ENCODE results near the gene NPLOC4. TPM values are rescaled to one million over a fixed set of nuclear protein-coding genes. Genes with fewer than 3 reads are reported as not detected.

Gene NPLOC4
- total and polyA plus RNA-seq, 9 of the 15 experiments (the other 6 are each of a cell fraction or from before 2014, with no cell fraction given) = 1.5 to 116 (median 64.5) TPM

DNA sequence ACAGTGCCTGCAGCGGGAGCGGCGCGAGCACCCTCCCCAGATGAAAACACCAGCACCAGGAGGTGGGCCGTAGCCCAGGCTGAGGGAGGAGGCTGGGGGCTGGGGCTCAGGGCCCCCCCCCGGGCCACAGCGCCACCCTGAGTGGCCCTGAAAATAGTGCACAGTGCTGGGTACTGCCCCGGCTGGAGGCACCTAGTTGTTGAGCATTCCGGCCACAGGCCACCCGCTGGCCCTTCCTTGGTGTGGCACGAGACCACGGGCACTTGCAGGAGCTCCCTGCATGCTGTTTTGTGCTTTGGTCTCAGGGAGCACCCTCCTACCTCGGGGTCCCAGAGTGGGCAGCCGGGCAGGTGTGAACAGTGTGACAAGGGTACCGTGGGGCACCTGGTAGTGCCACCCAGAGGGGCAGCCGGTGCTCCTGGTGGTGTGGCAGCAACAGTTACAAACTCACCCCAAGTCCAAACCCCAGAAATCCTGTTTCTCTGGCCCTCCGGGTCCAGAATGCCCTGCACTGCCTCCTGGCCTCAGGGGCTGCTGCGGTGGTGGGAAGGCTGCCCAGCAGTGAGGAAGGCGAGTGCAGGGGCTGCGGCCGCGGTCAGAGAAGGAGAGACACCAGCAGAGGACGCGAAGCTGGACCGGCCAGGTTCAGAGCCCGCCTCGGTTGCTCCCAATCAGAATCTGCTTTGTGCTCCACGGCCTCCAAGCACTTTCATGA, 96.8 kb downstream of the NPLOC4 start:
- in situ Hi-C loops (cut with MboI) = no loop called here
- 89% methylated on average over 17 of the region's 28 CpGs for WGBS (ENCODE audit: insufficient coverage, low coverage, missing lambda C conversion rate)
- Histone ChIP-seq H3K79me2 (ENCODE audit: control insufficient read depth, insufficient read depth, low read length) (no peaks in the 10 kb centered on the region), H2AFZ (ENCODE audit: low read depth, low read length) (no peak overlapping the region), H3K9ac (ENCODE audit: insufficient read depth in 1 of 2, low read depth in 2 of 2, low read length in 2 of 2) (no peak overlapping the region; a peak in 1 of 4 replicates), H3K27ac (ENCODE audit: extremely low read depth, low read depth, low read length) (no peak overlapping the region), H3K4me1 (replicated peaks in 1 of 2; ENCODE audit: control insufficient read depth in 2 of 2, insufficient read depth in 2 of 2, low read length in 2 of 2) (peaks cover 0 to 54% of the 10 kb centered on the region in 2 experiments; a peak in 2 of 5 replicates), H4K20me1 (replicated peaks; ENCODE audit: control insufficient read depth, insufficient read depth, low read length) (peaks cover 13% of the 10 kb centered on the region; the same call in 1 of the 2 replicates), H3K4me3 (no peak overlapping the region), H3K4me2 (ENCODE audit: insufficient read depth, low read length) (no peak overlapping the region), H3K36me3 (ENCODE audit: control insufficient read depth, insufficient read depth, low read length) (peaks cover 53% of the 10 kb centered on the region; the same call in 2 of the 3 replicates), H3K9me1 (ENCODE audit: control insufficient read depth, insufficient read depth, low read length) (peaks cover 4% of the 10 kb centered on the region), H3K27me3 (ENCODE audit: control insufficient read depth in 2 of 2, insufficient read depth in 2 of 2, low read length in 2 of 2) (no peaks in the 10 kb centered on the region), H3K9me3 (replicated peaks; ENCODE audit: control insufficient read depth, insufficient read depth, low read depth, low read length) (no peaks in the 10 kb centered on the region)
- BruUV-seq (replicated peaks) = TSS peak; percentile 34
- 0 out of 2 replicates have a peak, but pooled peaks have one; percentile 21 for TF ChIP-seq RBM14 (IDR thresholded peaks at IDR 0.05; ENCODE audit: borderline replicate concordance, insufficient read depth, low read depth, low read length)
- no peak for TF ChIP-seq ETV1 (tag; conservative IDR thresholded peaks at IDR 0.05; ENCODE audit: low read depth)
- DNase-seq (ENCODE audit: extremely low read depth in 1 of 4, low spot score in 3 of 4) = no peak
- FAIRE-seq = no peak
- ChIA-PET CTCF (ENCODE audit: low intra/inter-chr PET ratio) (no interaction called here), POLR2A (interaction anchor here (0.6 to 4.0 kb wide), 2 partner anchors 12 to 146 kb away, joined by 3 to 26 read pairs; partner anchors contain the start of gene FAAP100)
- no peak for ATAC-seq
- intact Hi-C loops (cut with micrococcal nuclease) = no loop called here

DNA sequence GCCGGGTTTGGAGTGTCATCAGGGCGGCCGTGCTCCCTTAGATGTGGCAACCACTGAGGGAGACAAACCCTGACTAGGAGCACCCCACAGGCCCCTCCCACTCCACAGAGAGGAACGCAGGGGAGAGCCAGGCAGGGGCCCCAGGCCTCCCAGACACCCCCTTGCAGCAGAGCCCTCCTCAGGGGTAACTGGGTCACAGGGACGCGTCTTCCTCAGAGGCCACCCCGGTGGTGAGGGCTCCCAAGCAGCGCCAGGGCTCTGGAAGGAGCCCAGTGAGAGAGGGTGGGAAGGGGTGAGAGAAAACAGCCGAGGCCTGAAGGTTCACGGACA, 97.4 kb downstream of the NPLOC4 start:
- Histone ChIP-seq H2AFZ (ENCODE audit: low read depth, low read length) (no peak overlapping the region), H3K27me3 (ENCODE audit: control insufficient read depth in 2 of 2, insufficient read depth in 2 of 2, low read length in 2 of 2) (no peaks in the 10 kb centered on the region), H3K4me3 (no peak overlapping the region), H3K9ac (ENCODE audit: insufficient read depth in 1 of 2, low read depth in 2 of 2, low read length in 2 of 2) (no peak overlapping the region; a peak in 2 of 4 replicates), H3K4me1 (replicated peaks in 1 of 2; ENCODE audit: control insufficient read depth in 2 of 2, insufficient read depth in 2 of 2, low read length in 2 of 2) (peaks cover 0 to 54% of the 10 kb centered on the region in 2 experiments; a peak in 2 of 5 replicates), H3K27ac (ENCODE audit: extremely low read depth, low read depth, low read length) (no peak overlapping the region), H3K9me1 (ENCODE audit: control insufficient read depth, insufficient read depth, low read length) (peaks cover 4% of the 10 kb centered on the region), H4K20me1 (replicated peaks; ENCODE audit: control insufficient read depth, insufficient read depth, low read length) (peaks cover 13% of the 10 kb centered on the region; the same call in 1 of the 2 replicates), H3K4me2 (ENCODE audit: insufficient read depth, low read length) (no peak overlapping the region), H3K9me3 (replicated peaks; ENCODE audit: control insufficient read depth, insufficient read depth, low read depth, low read length) (no peaks in the 10 kb centered on the region), H3K79me2 (ENCODE audit: control insufficient read depth, insufficient read depth, low read length) (no peaks in the 10 kb centered on the region), H3K36me3 (ENCODE audit: control insufficient read depth, insufficient read depth, low read length) (peaks cover 48% of the 10 kb centered on the region; the same call in 2 of the 3 replicates)
- 65% methylated on average over 10 of the region's 10 CpGs for WGBS (ENCODE audit: insufficient coverage, low coverage, missing lambda C conversion rate)
- ChIA-PET CTCF (ENCODE audit: low intra/inter-chr PET ratio) (no interaction called here), POLR2A (interaction anchor here (1.2 to 4.0 kb wide), 2 partner anchors 12 to 13 kb away, joined by 3 to 26 read pairs; partner anchors contain the start of gene FAAP100)
- no TSS peak for BruUV-seq (replicated peaks)
- intact Hi-C loops (cut with micrococcal nuclease) = no loop called here
- ATAC-seq = no peak; the same call in 2 of the 3 replicates
- 0 out of 2 replicates have a peak, but pooled peaks have one; percentile 25 for TF ChIP-seq ZNF263 (CRISPR knock-in tag; IDR thresholded peaks at IDR 0.05; ENCODE audit: borderline replicate concordance)
- TF ChIP-seq ZNF785 (CRISPR knock-in tag; IDR thresholded peaks at IDR 0.05) = no peak
- in situ Hi-C loops (cut with MboI) = no loop called here
- DNase-seq (ENCODE audit: extremely low read depth in 1 of 4, low spot score in 3 of 4) = no peak
- no peak for FAIRE-seq

Data from K562 (cell line).